ENCODE results near the gene MANBA. TPM values are rescaled to one million over a fixed set of nuclear protein-coding genes. Genes with fewer than 3 reads are reported as not detected.

Gene MANBA
- total and polyA plus RNA-seq, 9 donors: 15.6 to 32.7 (median 24.5) TPM

DNA sequence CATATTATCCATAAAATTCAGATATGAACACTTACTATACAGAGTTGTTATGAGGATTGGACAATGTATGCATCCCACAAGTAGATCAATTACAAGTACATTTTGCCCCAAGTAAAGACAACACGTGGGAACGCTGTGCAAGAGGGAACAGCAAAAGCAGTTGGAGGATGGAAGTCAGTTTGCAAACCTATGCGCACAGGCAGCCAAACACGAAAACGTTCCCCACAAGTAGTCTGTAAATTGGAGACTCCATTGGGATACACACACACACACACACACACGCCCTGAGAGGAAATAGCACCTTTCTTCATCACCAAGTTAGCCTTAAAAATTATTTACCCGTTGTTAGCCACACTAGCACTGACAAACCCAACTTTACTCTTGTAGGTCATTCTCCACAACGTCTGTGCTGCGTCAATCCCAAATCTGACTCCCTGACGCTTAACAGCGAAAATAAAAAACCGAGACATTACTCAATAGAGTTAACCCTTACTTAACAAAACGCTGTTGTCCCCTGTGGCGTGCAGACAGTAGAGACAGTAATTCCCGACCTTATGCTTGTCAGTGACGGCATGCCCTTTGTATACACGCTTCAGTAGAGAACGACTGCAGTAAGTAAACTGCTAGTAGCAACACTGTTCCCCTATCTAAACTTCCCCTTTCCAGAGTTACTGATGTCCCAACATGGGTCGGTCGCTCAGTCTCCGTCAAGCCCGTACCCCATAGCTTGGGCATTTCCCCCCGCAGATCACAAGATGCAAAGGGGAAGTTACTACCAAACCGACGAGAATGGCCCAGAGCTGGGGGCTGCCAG lies 730 bp downstream of the MANBA start:
- Histone ChIP-seq H3K4me3 (peak overlapping the region; percentile 98), H3K27me3 (no peaks in the 10 kb centered on the region), H3K27ac (peak overlapping the region; percentile 9 to 50), H3K4me1 (ENCODE audit: insufficient read depth) (no peaks in the 10 kb centered on the region), H3K9me3 (no peaks in the 10 kb centered on the region), H3K36me3 (no peaks in the 10 kb centered on the region)
- DNase-seq: peak in 4 of 5 donors; percentile 25 to 47 (median 28)
- intact Hi-C loops (cut with DNase I): loop anchor here in 1 of 4 donors (10.0 kb wide), 1 partner anchor 55 kb away; no protein-coding TSS in a partner anchor
- 3 to 5% (median 5%) methylated on average over 25 of the region's 25 CpGs for WGBS, 3 donors
- TF ChIP-seq EP300 (IDR thresholded peaks at IDR 0.05) (no peak), POLR2A (IDR thresholded peaks at IDR 0.05) (no peak)
- TF ChIP-seq, protein P1, sequence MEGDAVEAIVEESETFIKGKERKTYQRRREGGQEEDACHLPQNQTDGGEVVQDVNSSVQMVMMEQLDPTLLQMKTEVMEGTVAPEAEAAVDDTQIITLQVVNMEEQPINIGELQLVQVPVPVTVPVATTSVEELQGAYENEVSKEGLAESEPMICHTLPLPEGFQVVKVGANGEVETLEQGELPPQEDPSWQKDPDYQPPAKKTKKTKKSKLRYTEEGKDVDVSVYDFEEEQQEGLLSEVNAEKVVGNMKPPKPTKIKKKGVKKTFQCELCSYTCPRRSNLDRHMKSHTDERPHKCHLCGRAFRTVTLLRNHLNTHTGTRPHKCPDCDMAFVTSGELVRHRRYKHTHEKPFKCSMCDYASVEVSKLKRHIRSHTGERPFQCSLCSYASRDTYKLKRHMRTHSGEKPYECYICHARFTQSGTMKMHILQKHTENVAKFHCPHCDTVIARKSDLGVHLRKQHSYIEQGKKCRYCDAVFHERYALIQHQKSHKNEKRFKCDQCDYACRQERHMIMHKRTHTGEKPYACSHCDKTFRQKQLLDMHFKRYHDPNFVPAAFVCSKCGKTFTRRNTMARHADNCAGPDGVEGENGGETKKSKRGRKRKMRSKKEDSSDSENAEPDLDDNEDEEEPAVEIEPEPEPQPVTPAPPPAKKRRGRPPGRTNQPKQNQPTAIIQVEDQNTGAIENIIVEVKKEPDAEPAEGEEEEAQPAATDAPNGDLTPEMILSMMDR (IDR thresholded peaks at IDR 0.05): no peak

DNA sequence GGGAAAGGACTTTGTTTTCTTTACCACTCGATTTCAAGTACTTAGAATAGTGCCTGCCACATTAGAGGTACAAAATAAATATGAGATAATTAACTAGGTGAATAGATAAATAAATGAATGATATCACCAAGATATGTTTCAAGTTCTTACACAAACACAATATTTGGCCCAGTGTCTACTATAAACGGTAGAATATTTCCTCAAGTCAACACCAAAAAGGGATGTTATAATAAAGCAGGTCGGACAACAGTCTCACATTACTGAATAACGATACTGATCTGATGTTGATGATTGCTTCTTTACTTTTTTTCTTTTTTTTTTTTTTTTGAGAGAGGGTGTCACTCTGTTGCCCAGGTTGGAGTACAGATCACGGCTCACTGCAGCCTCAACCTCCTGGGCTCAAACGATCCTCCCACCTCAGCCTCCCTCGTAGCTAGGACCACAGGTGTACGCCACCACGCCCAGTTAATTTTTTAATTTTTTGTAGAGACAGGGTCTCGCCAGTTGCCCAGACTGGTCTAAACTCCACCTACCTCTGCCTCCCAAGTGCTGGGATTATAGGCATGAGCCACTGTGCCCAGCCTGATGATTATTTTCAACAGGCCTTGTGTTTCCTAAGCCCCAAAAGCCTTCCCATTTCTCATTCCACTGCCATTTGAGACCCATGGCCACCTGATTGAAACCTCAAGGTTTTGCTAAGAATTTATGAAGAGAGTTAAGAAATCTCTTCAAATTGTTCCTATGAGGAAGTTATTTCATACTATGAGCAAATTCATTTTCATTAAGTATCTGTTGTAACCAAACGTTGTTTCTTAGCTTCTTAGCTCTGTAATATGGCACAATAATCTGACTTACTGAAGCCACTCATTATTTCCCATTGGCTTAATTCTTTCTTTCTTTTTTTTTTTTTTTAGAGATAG lies 2.3 kb downstream of the MANBA start:
- H3K9me3 ChIP-seq: no peaks in the 10 kb centered on the region
- 86 to 87% (median 87%) methylated on average over 11 of the region's 11 CpGs for WGBS, 3 donors
- TF ChIP-seq EP300 (IDR thresholded peaks at IDR 0.05): no peak
- TF ChIP-seq, protein P1 (IDR thresholded peaks at IDR 0.05): no peak
- DNase-seq: no peak
- no peaks in the 10 kb centered on the region for H3K4me1 ChIP-seq (ENCODE audit: insufficient read depth)
- intact Hi-C loops (cut with DNase I): no loop called here
- no peaks in the 10 kb centered on the region for H3K36me3 ChIP-seq
- no peaks in the 10 kb centered on the region for H3K27me3 ChIP-seq
- H3K27ac ChIP-seq: no peak overlapping the region
- H3K4me3 ChIP-seq: no peak overlapping the region

DNA sequence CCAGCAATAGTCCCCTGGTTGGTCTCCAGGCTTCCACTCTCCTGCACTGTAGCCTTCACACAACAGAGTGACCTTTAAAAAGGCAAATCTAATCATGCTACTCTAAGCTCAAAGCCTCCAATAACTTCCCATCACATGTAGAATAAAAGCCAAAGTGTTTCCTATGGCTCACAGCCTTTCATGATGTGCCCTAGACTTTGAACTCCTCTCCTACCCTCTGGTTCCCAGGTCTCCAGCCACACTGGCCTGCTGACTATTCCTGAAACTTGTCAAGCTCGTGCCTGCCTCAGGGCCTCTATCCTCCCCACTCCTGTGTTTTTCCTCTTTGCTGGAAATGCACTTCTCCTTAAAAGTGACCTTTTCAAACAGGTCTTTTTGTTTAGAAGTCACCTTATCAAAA lies 3.1 kb downstream of the MANBA start:
- no peaks in the 10 kb centered on the region for H3K4me1 ChIP-seq (ENCODE audit: insufficient read depth)
- no peak overlapping the region for H3K4me3 ChIP-seq
- TF ChIP-seq POLR2A (IDR thresholded peaks at IDR 0.05) (no peak), EP300 (IDR thresholded peaks at IDR 0.05) (no peak)
- TF ChIP-seq, protein P1 (IDR thresholded peaks at IDR 0.05): no peak
- no peaks in the 10 kb centered on the region for H3K9me3 ChIP-seq
- 53 to 78% (median 59%) methylated on average over 1 of the region's 1 CpG for WGBS, 3 donors
- no peak overlapping the region for H3K27ac ChIP-seq
- no peaks in the 10 kb centered on the region for H3K36me3 ChIP-seq
- H3K27me3 ChIP-seq: no peaks in the 10 kb centered on the region
- DNase-seq: no peak
- intact Hi-C loops (cut with DNase I): no loop called here

DNA sequence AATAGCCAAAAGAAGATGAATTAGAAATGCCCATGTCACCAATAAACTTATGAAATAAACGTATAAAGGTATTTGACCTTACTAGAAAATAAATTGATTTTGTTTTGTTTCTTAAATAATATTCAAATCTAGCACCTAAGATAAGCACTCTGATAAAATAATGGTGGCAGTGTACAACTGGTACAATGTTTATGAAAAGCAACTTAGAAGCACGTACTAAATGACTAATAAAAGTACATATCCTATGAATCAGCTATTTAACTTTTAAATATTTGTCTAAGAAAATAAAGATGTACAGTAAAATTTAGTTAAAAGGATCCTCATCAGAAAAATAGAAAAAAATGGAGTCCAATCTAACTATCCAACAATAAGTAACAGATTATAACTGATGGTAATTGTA lies 6.7 kb downstream of the MANBA start:
- DNase-seq: no peak
- WGBS, 3 donors: 86 to 94% (median 90%) methylated on average over 2 of the region's 2 CpGs
- Histone ChIP-seq H3K9me3 (no peaks in the 10 kb centered on the region), H3K27ac (no peak overlapping the region), H3K4me1 (ENCODE audit: insufficient read depth) (no peaks in the 10 kb centered on the region), H3K4me3 (no peak overlapping the region), H3K27me3 (no peaks in the 10 kb centered on the region), H3K36me3 (no peaks in the 10 kb centered on the region)
- intact Hi-C loops (cut with DNase I): no loop called here
- TF ChIP-seq POLR2A (IDR thresholded peaks at IDR 0.05) (no peak), EP300 (IDR thresholded peaks at IDR 0.05) (no peak)
- TF ChIP-seq, protein P1 (IDR thresholded peaks at IDR 0.05): no peak

All from ovary (tissue), 9 donors.